Measurements from ENCODE around the gene SPAG5. TPM values are rescaled to one million over a fixed set of nuclear protein-coding genes. Genes with fewer than 3 reads are reported as not detected.
"Not testable (repeated sequence)": the region's sequence is repeated elsewhere in the genome, so short reads cannot be mapped to it uniquely, and the experiment has no call there.

SPAG5 gene
- total RNA-seq, 4 donors from 2014 or later: 10.0 to 28.3 (median 16.2) TPM

GRCh38 chr17:28612936-28613872, 14.4 kb upstream of the SPAG5 start:
- no peak for DNase-seq
- Histone ChIP-seq H3K9me3 (no peaks in the 10 kb centered on the region), H3K27me3 (no peaks in the 10 kb centered on the region), H3K4me3 (no peak overlapping the region), H3K36me3 (peaks cover 28 to 85% (median 37%) of the 10 kb centered on the region in 3 donors), H3K4me1 (no peaks in the 10 kb centered on the region), H3K27ac (no peak overlapping the region)
- intact Hi-C loops (cut with DNase I): loop anchor here (10.0 kb wide), 1 partner anchor 118 kb away; no protein-coding TSS in a partner anchor
- WGBS, 2 donors: 65 to 75% methylated on average over 5 to 6 of the region's 6 CpGs
- no peak for TF ChIP-seq POLR2A (IDR thresholded peaks at IDR 0.05)
- TF ChIP-seq CTCF (IDR thresholded peaks at IDR 0.05): peak in 4 of 6 experiments; percentile 20 to 50 (median 46)

- Histone ChIP-seq H3K27me3 (no peaks in the 10 kb centered on the region), H3K4me1 (no peaks in the 10 kb centered on the region), H3K36me3 (peaks cover 28 to 78% (median 31%) of the 10 kb centered on the region in 3 donors), H3K9me3 (no peaks in the 10 kb centered on the region), H3K4me3 (no peak overlapping the region), H3K27ac (no peak overlapping the region)
- WGBS, 2 donors: 54 to 56% methylated on average over 2 of the region's 2 CpGs
- intact Hi-C loops (cut with DNase I): loop anchor here (10.0 kb wide), 1 partner anchor 118 kb away; no protein-coding TSS in a partner anchor
- no peak for DNase-seq
- TF ChIP-seq CTCF (IDR thresholded peaks at IDR 0.05) (no peak), POLR2A (IDR thresholded peaks at IDR 0.05) (no peak)
Observed at GRCh38 chr17:28612531-28612930, 13.7 kb upstream of the SPAG5 start.

GRCh38 chr17:28610376-28610775, 11.6 kb upstream of the SPAG5 start:
- H3K4me3 ChIP-seq: no peak overlapping the region
- no peak overlapping the region for H3K27ac ChIP-seq
- no peaks in the 10 kb centered on the region for H3K9me3 ChIP-seq
- intact Hi-C loops (cut with DNase I): loop anchor here (10.0 kb wide), 1 partner anchor 116 kb away; no protein-coding TSS in a partner anchor
- no peaks in the 10 kb centered on the region for H3K27me3 ChIP-seq
- TF ChIP-seq POLR2A (IDR thresholded peaks at IDR 0.05) (no peak), CTCF (IDR thresholded peaks at IDR 0.05) (no peak)
- DNase-seq: no peak
- 85 to 86% methylated on average over 8 of the region's 8 CpGs for WGBS, 2 donors
- H3K36me3 ChIP-seq: peaks cover 7 to 57% (median 11%) of the 10 kb centered on the region in 3 donors
- H3K4me1 ChIP-seq: no peaks in the 10 kb centered on the region

- DNase-seq; H3K27me3 ChIP-seq; intact Hi-C loops (cut with DNase I); H3K36me3 ChIP-seq; H3K4me3 ChIP-seq; H3K27ac ChIP-seq; H3K9me3 ChIP-seq: not testable (repeated sequence)
- H3K4me1 ChIP-seq: peaks cover 4 to 12% (median 8%) of the 10 kb centered on the region in 3 donors
- WGBS, 2 donors: no CpG with 5 or more reads among the region's 31 CpGs
Observed at GRCh38 chr17:28604031-28604430, 5.2 kb upstream of the SPAG5 start.

- intact Hi-C loops (cut with DNase I): no loop called here
- no peak for DNase-seq
- TF ChIP-seq CTCF (IDR thresholded peaks at IDR 0.05): no peak
- no peak for TF ChIP-seq POLR2A (IDR thresholded peaks at IDR 0.05)
- Histone ChIP-seq H3K36me3 (no peaks in the 10 kb centered on the region), H3K27ac (peak overlapping the region; percentile 93 to 98 (median 96)), H3K9me3 (no peaks in the 10 kb centered on the region), H3K4me3 (peak overlapping the region; percentile 52 to 83 (median 72)), H3K4me1 (peaks cover 13 to 29% (median 18%) of the 10 kb centered on the region in 3 donors), H3K27me3 (no peaks in the 10 kb centered on the region)
- 7 to 9% methylated on average over 21 to 31 of the region's 40 CpGs for WGBS, 2 donors
Observed at GRCh38 chr17:28599311-28600184, 723 bp upstream of the SPAG5 start.

All from esophagus squamous epithelium (tissue), 5 donors.